HEK293 (cell line): Measurements from ENCODE around the gene ASIC4.

Experiments
- HOXA7 ChIP-seq: sonication (generic); formaldehyde crosslinking; IDR thresholded peaks from 2 replicates; pipeline ENCODE4 v1.8.1; 2022; ENCODE audit warnings: missing genetic modification reagents, borderline replicate concordance
- KLF16 ChIP-seq: fragments of 450-650 bp; formaldehyde crosslinking; IDR thresholded peaks from 2 replicates; pipeline ENCODE4 v1.5.1; 2017; ENCODE audit warnings: missing biosample characterization, missing genetic modification characterization
- ZBTB7A ChIP-seq: fragments of 450-650 bp; formaldehyde crosslinking; IDR thresholded peaks from 2 replicates; pipeline ENCODE4 v1.5.1; 2016; ENCODE audit warnings: low read depth, missing biosample characterization, missing genetic modification characterization
- ZIC2 ChIP-seq: fragments of 450-650 bp; formaldehyde crosslinking; IDR thresholded peaks from 2 replicates; pipeline ENCODE4 v1.5.1; 2016; ENCODE audit warnings: missing biosample characterization, missing genetic modification characterization
- ZNF138 ChIP-seq: fragments of 450-650 bp; formaldehyde crosslinking; IDR thresholded peaks from 2 replicates; pipeline ENCODE4 v1.5.1; 2016; ENCODE audit warnings: missing biosample characterization, missing genetic modification characterization, borderline replicate concordance
- ZNF175 ChIP-seq: fragments of 450-650 bp; formaldehyde crosslinking; IDR thresholded peaks from 2 replicates; pipeline ENCODE4 v1.5.1; 2016; ENCODE audit warnings: missing biosample characterization, missing genetic modification characterization
- ZNF274 ChIP-seq, 2 experiments: fragments of 200-500 bp in 1 of 2; fragments of 450-650 bp in 1 of 2; sonication (Bioruptor generic) in 1 of 2; formaldehyde crosslinking in 1 of 2; IDR thresholded peaks; 2 replicates each; pipeline versions ENCODE4 v1.5.1 to v1.6.1; 2014 to 2016; ENCODE audit warnings: borderline replicate concordance in 1 of 2, inconsistent platforms in 1 of 2, low read length in 1 of 2, missing biosample characterization in 1 of 2, missing genetic modification characterization in 1 of 2
- ZNF341 ChIP-seq: fragments of 450-650 bp; formaldehyde crosslinking; IDR thresholded peaks from 2 replicates; pipeline ENCODE4; 2016; ENCODE audit warnings: low read depth, missing biosample characterization, missing genetic modification characterization
- ZNF473 ChIP-seq: fragments of 450-650 bp; formaldehyde crosslinking; IDR thresholded peaks from 2 replicates; pipeline ENCODE4 v1.5.1; 2017; ENCODE audit warnings: missing biosample characterization, missing genetic modification characterization
- ZNF785 ChIP-seq: fragments of 450-650 bp; formaldehyde crosslinking; IDR thresholded peaks from 2 replicates; pipeline ENCODE4 v1.5.1; 2016; ENCODE audit warnings: missing biosample characterization, missing genetic modification characterization
- ZNF792 ChIP-seq: fragments of 450-650 bp; formaldehyde crosslinking; IDR thresholded peaks from 2 replicates; pipeline ENCODE4 v1.5.1; 2016; ENCODE audit warnings: missing biosample characterization, missing genetic modification characterization
- TF ChIP-seq, protein P1 (sequence below): fragments of 450-650 bp; formaldehyde crosslinking; IDR thresholded peaks from 2 replicates; pipeline ENCODE4 v1.5.1; 2017; ENCODE audit warnings: missing biosample characterization, missing genetic modification characterization
- TF ChIP-seq, protein P2 (sequence below): fragments of 450-650 bp; formaldehyde crosslinking; IDR thresholded peaks from 2 replicates; pipeline ENCODE4 v1.5.1; 2016; ENCODE audit warnings: missing biosample characterization, missing genetic modification characterization

DNA sequence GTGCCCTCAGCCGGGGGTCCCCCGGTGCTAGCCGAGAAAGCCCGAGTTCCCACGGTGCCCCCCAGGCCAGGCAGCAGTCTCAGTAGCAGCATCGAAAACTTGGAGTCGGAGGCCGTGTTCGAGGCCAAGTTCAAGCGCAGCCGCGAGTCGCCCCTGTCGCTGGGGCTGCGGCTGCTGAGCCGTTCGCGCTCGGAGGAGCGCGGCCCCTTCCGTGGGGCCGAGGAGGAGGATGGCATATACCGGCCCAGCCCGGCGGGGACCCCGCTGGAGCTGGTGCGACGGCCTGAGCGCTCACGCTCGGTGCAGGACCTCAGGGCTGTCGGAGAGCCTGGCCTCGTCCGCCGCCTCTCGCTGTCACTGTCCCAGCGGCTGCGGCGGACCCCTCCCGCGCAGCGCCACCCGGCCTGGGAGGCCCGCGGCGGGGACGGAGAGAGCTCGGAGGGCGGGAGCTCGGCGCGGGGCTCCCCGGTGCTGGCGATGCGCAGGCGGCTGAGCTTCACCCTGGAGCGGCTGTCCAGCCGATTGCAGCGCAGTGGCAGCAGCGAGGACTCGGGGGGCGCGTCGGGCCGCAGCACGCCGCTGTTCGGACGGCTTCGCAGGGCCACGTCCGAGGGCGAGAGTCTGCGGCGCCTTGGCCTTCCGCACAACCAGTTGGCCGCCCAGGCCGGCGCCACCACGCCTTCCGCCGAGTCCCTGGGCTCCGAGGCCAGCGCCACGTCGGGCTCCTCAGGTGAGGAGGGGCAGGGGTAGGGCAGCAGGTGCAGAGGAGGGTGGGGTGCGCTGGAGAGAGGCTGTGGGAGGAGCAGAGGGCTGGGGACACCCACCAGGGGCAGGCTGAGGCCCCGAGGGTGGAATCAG lies 29.7 kb upstream of the ASIC4 start:
- TF ChIP-seq ZNF274 (IDR thresholded peaks at IDR 0.05; ENCODE audit: low read length) (no peak), ZNF274 (tag by site-specific recombination; IDR thresholded peaks at IDR 0.05; ENCODE audit: borderline replicate concordance) (no peak), ZNF792 (tag by site-specific recombination) (no peak), KLF16 (no peak), ZNF473 (tag by site-specific recombination) (no peak), ZNF341 (no peak), HOXA7 (CRISPR knock-in tag) (no peak), ZIC2 (tag by site-specific recombination) (no peak), ZNF785 (tag by site-specific recombination) (no peak), ZNF138 (tag by site-specific recombination) (no peak), ZNF175 (tag by site-specific recombination) (no peak), ZBTB7A (tag by site-specific recombination) (no peak)
- TF ChIP-seq, protein P1, sequence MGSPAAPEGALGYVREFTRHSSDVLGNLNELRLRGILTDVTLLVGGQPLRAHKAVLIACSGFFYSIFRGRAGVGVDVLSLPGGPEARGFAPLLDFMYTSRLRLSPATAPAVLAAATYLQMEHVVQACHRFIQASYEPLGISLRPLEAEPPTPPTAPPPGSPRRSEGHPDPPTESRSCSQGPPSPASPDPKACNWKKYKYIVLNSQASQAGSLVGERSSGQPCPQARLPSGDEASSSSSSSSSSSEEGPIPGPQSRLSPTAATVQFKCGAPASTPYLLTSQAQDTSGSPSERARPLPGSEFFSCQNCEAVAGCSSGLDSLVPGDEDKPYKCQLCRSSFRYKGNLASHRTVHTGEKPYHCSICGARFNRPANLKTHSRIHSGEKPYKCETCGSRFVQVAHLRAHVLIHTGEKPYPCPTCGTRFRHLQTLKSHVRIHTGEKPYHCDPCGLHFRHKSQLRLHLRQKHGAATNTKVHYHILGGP: no peak
- TF ChIP-seq, protein P2, sequence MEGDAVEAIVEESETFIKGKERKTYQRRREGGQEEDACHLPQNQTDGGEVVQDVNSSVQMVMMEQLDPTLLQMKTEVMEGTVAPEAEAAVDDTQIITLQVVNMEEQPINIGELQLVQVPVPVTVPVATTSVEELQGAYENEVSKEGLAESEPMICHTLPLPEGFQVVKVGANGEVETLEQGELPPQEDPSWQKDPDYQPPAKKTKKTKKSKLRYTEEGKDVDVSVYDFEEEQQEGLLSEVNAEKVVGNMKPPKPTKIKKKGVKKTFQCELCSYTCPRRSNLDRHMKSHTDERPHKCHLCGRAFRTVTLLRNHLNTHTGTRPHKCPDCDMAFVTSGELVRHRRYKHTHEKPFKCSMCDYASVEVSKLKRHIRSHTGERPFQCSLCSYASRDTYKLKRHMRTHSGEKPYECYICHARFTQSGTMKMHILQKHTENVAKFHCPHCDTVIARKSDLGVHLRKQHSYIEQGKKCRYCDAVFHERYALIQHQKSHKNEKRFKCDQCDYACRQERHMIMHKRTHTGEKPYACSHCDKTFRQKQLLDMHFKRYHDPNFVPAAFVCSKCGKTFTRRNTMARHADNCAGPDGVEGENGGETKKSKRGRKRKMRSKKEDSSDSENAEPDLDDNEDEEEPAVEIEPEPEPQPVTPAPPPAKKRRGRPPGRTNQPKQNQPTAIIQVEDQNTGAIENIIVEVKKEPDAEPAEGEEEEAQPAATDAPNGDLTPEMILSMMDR: no peak
